HepG2 (cell line): ENCODE results near the gene GMPPB. TPM values are rescaled to one million over a fixed set of nuclear protein-coding genes. Genes with fewer than 3 reads are reported as not detected.

ENCODE experiments used
- ASH2L ChIP-seq: fragments of 300-600, 200-600 bp; sonication (generic); IDR thresholded peaks from 2 replicates; pipeline ENCODE4 v1.7.0; 2017; ENCODE audit warnings: low read depth, mild to moderate bottlenecking, moderate library complexity, mixed read lengths, low read length; ENCODE audit not compliant: insufficient read length
- HIVEP1 ChIP-seq: sonication (generic); formaldehyde crosslinking; IDR thresholded peaks from 2 replicates; pipeline ENCODE4 v1.4.0; 2020; ENCODE audit warnings: mild to moderate bottlenecking, missing genetic modification reagents
- HNRNPL ChIP-seq: fragments of 200-400 bp; formaldehyde crosslinking; IDR thresholded peaks from 2 replicates; pipeline ENCODE4 v1.6.1; 2017; ENCODE audit warnings: mild to moderate bottlenecking, low read depth, low read length
- IKZF5 ChIP-seq: IDR thresholded peaks from 2 replicates; pipeline ENCODE4 v1.6.1; 2018; ENCODE audit warnings: missing genetic modification reagents, mild to moderate bottlenecking, missing compliant biosample characterization
- KDM1A ChIP-seq: IDR thresholded peaks from 2 replicates; pipeline ENCODE4 v1.6.1; 2016; ENCODE audit warnings: missing compliant biosample characterization
- NFAT5 ChIP-seq: sonication (generic); formaldehyde crosslinking; IDR thresholded peaks from 2 replicates; pipeline ENCODE4 v1.4.0; 2020; ENCODE audit warnings: missing genetic modification reagents
- POLR2AphosphoS5 ChIP-seq: IDR thresholded peaks from 2 replicates; pipeline ENCODE4 v1.6.1; 2012; ENCODE audit warnings: low read depth, low read length
- RAD21 ChIP-seq: fragments of 450-650 bp; formaldehyde crosslinking; IDR thresholded peaks from 2 replicates; pipeline ENCODE4 v1.5.0; 2020; ENCODE audit warnings: mild to moderate bottlenecking
- SIX4 ChIP-seq: sonication (generic); formaldehyde crosslinking; IDR thresholded peaks from 2 replicates; pipeline ENCODE4 v1.4.0; 2020; ENCODE audit warnings: missing genetic modification reagents
- SRY ChIP-seq: sonication (generic); formaldehyde crosslinking; IDR thresholded peaks from 2 replicates; pipeline ENCODE4 v1.8.0; 2022; ENCODE audit warnings: mild to moderate bottlenecking, missing genetic modification reagents
- ZBTB2 ChIP-seq: sonication (generic); formaldehyde crosslinking; IDR thresholded peaks from 2 replicates; pipeline ENCODE4 v1.8.0; 2022; ENCODE audit warnings: low read depth, missing genetic modification reagents
- ZBTB39 ChIP-seq: sonication (generic); formaldehyde crosslinking; IDR thresholded peaks from 2 replicates; pipeline ENCODE4 v1.5.0; 2020; ENCODE audit warnings: missing genetic modification reagents
- ZFX ChIP-seq: sonication (generic); formaldehyde crosslinking; IDR thresholded peaks from 2 replicates; pipeline ENCODE4 v1.4.0; 2020; ENCODE audit warnings: mild to moderate bottlenecking, low read depth, missing genetic modification reagents, moderate library complexity
- ZMAT5 ChIP-seq: sonication (generic); formaldehyde crosslinking; IDR thresholded peaks from 2 replicates; pipeline ENCODE4 v1.5.0; 2020; ENCODE audit warnings: mild to moderate bottlenecking, low read depth, missing genetic modification reagents, borderline replicate concordance
- ZNF101 ChIP-seq: sonication (generic); formaldehyde crosslinking; IDR thresholded peaks from 2 replicates; pipeline ENCODE4 v1.4.0; 2020; ENCODE audit warnings: mild to moderate bottlenecking, low read depth, missing genetic modification reagents, borderline replicate concordance
- ZNF331 ChIP-seq: sonication (generic); formaldehyde crosslinking; IDR thresholded peaks from 2 replicates; pipeline ENCODE4 v1.4.0; 2020; ENCODE audit warnings: missing genetic modification reagents
- ZNF33A ChIP-seq: sonication (generic); formaldehyde crosslinking; IDR thresholded peaks from 2 replicates; pipeline ENCODE4 v1.5.1; 2020; ENCODE audit warnings: missing genetic modification reagents, mild to moderate bottlenecking, moderate library complexity, borderline replicate concordance
- ZNF639 ChIP-seq: conservative IDR thresholded peaks from 2 replicates; pipeline ENCODE4 v1.6.1; 2018; ENCODE audit warnings: missing genetic modification reagents
- polyA plus RNA-seq, 8 experiments: library from polyadenylated mRNA; depleted of rRNA in 3 of 8; stranded (reverse) in 7 of 8; unstranded in 1 of 8; fragments of >200 nt; fragmentation: Illumina TruSeq in 4 of 8; extraction: Trizol in 4 of 8; gene quantifications; 2 replicates each; pipeline versions ENCODE4 v1.2.1 to v1.2.3, GENCODE V29; 2011 to 2016; ENCODE audit warnings: low read depth in 4 of 8, missing spikeins in 1 of 8, mixed read lengths in 1 of 8; ENCODE audit not compliant: insufficient read depth in 1 of 8
- total RNA-seq, 5 experiments: library from RNA; depleted of rRNA; stranded (reverse); fragments of >200 nt; fragmentation: Illumina TruSeq; extraction: Trizol; gene quantifications; 2 replicates each; pipeline ENCODE4 v1.2.3, GENCODE V29; 2016; ENCODE audit warnings: low read depth in 1 of 5

The GMPPB gene
- total and polyA plus RNA-seq, 2 of the 13 experiments (the other 11 are each of a cell fraction or from before 2014, with no cell fraction given): 6.5 to 23.1 TPM

- TF ChIP-seq NFAT5 (CRISPR knock-in tag): 0 out of 2 replicates have a peak, but pooled peaks have one; percentile 65
- no peak for TF ChIP-seq ZNF101 (CRISPR knock-in tag)
- TF ChIP-seq SIX4 (CRISPR knock-in tag): no peak
- no peak for TF ChIP-seq ZBTB2 (CRISPR knock-in tag)
- TF ChIP-seq IKZF5: no peak; the same call in 1 of the 2 replicates
- TF ChIP-seq ZMAT5: no peak
- TF ChIP-seq ZNF33A: no peak
- TF ChIP-seq POLR2AphosphoS5: peak; percentile 10; the same call in 1 of the 2 replicates
- TF ChIP-seq HNRNPL: peak; percentile 68
- no peak for TF ChIP-seq ZNF639 (CRISPR knock-in tag)
- TF ChIP-seq SRY (CRISPR knock-in tag): no peak
- TF ChIP-seq ZBTB39: no peak
- no peak for TF ChIP-seq ASH2L
- TF ChIP-seq ZFX (CRISPR knock-in tag): no peak; the same call in 1 of the 2 replicates
- no peak for TF ChIP-seq KDM1A
- no peak for TF ChIP-seq ZNF331 (CRISPR knock-in tag)
- no peak; the same call in 1 of the 2 replicates for TF ChIP-seq HIVEP1 (CRISPR knock-in tag)
- no peak; the same call in 1 of the 2 replicates for TF ChIP-seq RAD21 (CRISPR knock-in tag)
Measured at GRCh38 chr3:49673121-49673714, 50.5 kb downstream of the GMPPB start (continued).
